Mesothelial cell of epicardium (in vitro differentiated cells): ENCODE data around the gene GNB3. TPM values are rescaled to one million over a fixed set of nuclear protein-coding genes. Genes with fewer than 3 reads are reported as not detected.
A peak's percentile ranks its signal among the peaks of the same experiment; 100 is the strongest.

Experiments used
- DNase-seq, 2 experiments: peaks; one replicate each; pipeline ENCODE4 v3.0.0; 2021; ENCODE audit warnings: low spot score in 2 of 2; ENCODE audit not compliant: unreplicated experiment in 2 of 2
- H3K27ac Mint-ChIP-seq: 2 replicates; pipeline ENCODE4 v1.8.0; 2021; ENCODE audit warnings: mixed read lengths
- H3K27me3 Mint-ChIP-seq: 2 replicates; pipeline ENCODE4 v1.8.0; 2021; ENCODE audit warnings: low read depth, mixed read lengths
- H3K36me3 Mint-ChIP-seq: 2 replicates; pipeline ENCODE4 v1.8.0; 2021; ENCODE audit warnings: mixed read lengths
- H3K4me1 Mint-ChIP-seq: 2 replicates; pipeline ENCODE4 v1.8.0; 2021; ENCODE audit warnings: mixed read lengths
- H3K4me3 Mint-ChIP-seq: 2 replicates; pipeline ENCODE4 v1.8.0; 2021; ENCODE audit warnings: mild to moderate bottlenecking, moderate library complexity, mixed read lengths
- H3K9me3 Mint-ChIP-seq: 2 replicates; pipeline ENCODE4 v1.8.0; 2021; ENCODE audit warnings: mixed read lengths
- CTCF ChIP-seq: fragments of 200-600 bp; sonication (generic); IDR thresholded peaks from one replicate; pipeline ENCODE4 v1.5.0; 2021; ENCODE audit warnings: antibody characterized with exemption; ENCODE audit not compliant: unreplicated experiment
- total RNA-seq: library from RNA; stranded (reverse); gene quantifications from 3 replicates; pipeline ENCODE4 v1.2.1, GENCODE V29; 2021

Gene GNB3
- total RNA-seq, 1 donor from 2014 or later: 24.3 TPM

- peaks cover 13% of the 10 kb centered on the region for H3K4me1 Mint-ChIP-seq
- TF ChIP-seq CTCF: no peak
- peaks cover 2% of the 10 kb centered on the region for H3K9me3 Mint-ChIP-seq
- no peak overlapping the region for H3K4me3 Mint-ChIP-seq
- peaks cover 1% of the 10 kb centered on the region for H3K36me3 Mint-ChIP-seq
- no peak for DNase-seq
- H3K27ac Mint-ChIP-seq: no peak overlapping the region
- peaks cover 2% of the 10 kb centered on the region for H3K27me3 Mint-ChIP-seq
Measured at GRCh38 chr12:6799147-6799546, 41.6 kb upstream of the GNB3 start.

GRCh38 chr12:6807170-6807569 lies 33.6 kb upstream of the GNB3 start:
- no peak for DNase-seq
- peaks cover 8% of the 10 kb centered on the region for H3K4me1 Mint-ChIP-seq
- TF ChIP-seq CTCF: no peak
- H3K4me3 Mint-ChIP-seq: no peak overlapping the region
- peaks cover 3% of the 10 kb centered on the region for H3K9me3 Mint-ChIP-seq
- H3K36me3 Mint-ChIP-seq: peaks cover 2% of the 10 kb centered on the region
- no peak overlapping the region for H3K27ac Mint-ChIP-seq
- H3K27me3 Mint-ChIP-seq: no peaks in the 10 kb centered on the region

- Mint-ChIP-seq H3K4me3 (no peak overlapping the region), H3K27me3 (peaks cover 1% of the 10 kb centered on the region), H3K27ac (no peak overlapping the region), H3K36me3 (peaks cover 2% of the 10 kb centered on the region), H3K9me3 (peaks cover 2% of the 10 kb centered on the region), H3K4me1 (peaks cover 8% of the 10 kb centered on the region)
- DNase-seq: no peak
- TF ChIP-seq CTCF: no peak
Measured at GRCh38 chr12:6809056-6809455, 31.7 kb upstream of the GNB3 start.

GRCh38 chr12:6810758-6811157 lies 30.0 kb upstream of the GNB3 start:
- no peak overlapping the region for H3K4me3 Mint-ChIP-seq
- H3K4me1 Mint-ChIP-seq: peaks cover 8% of the 10 kb centered on the region
- DNase-seq: no peak

GRCh38 chr12:6813363-6813762 lies 27.4 kb upstream of the GNB3 start:
- H3K27me3 Mint-ChIP-seq: peaks cover 6% of the 10 kb centered on the region
- H3K4me3 Mint-ChIP-seq: no peak overlapping the region
- peaks cover 11% of the 10 kb centered on the region for H3K4me1 Mint-ChIP-seq
- H3K9me3 Mint-ChIP-seq: no peaks in the 10 kb centered on the region
- no peak overlapping the region for H3K27ac Mint-ChIP-seq
- no peaks in the 10 kb centered on the region for H3K36me3 Mint-ChIP-seq
- no peak for TF ChIP-seq CTCF
- no peak for DNase-seq

More at GRCh38 chr12:6810758-6811157, 30.0 kb upstream of the GNB3 start:
- no peak for TF ChIP-seq CTCF
- no peaks in the 10 kb centered on the region for H3K36me3 Mint-ChIP-seq
- H3K9me3 Mint-ChIP-seq: no peaks in the 10 kb centered on the region
- peaks cover 6% of the 10 kb centered on the region for H3K27me3 Mint-ChIP-seq
- H3K27ac Mint-ChIP-seq: peak overlapping the region; percentile 23

GRCh38 chr12:6816598-6816997 lies 24.1 kb upstream of the GNB3 start:
- DNase-seq: no peak
- peaks cover 6% of the 10 kb centered on the region for H3K27me3 Mint-ChIP-seq
- H3K4me3 Mint-ChIP-seq: no peak overlapping the region
- no peak for TF ChIP-seq CTCF
- H3K4me1 Mint-ChIP-seq: peaks cover 28% of the 10 kb centered on the region
- no peaks in the 10 kb centered on the region for H3K36me3 Mint-ChIP-seq
- H3K27ac Mint-ChIP-seq: no peak overlapping the region
- H3K9me3 Mint-ChIP-seq: no peaks in the 10 kb centered on the region
